C4-2B (cell line): ENCODE measurements around the gene TCAP.

Experiments
- H3K27ac ChIP-seq: fragments of 450-650 bp; 2 replicates; pipeline ENCODE4 v1.5.1; 2017
- CTCF ChIP-seq: fragments of 450-650 bp; conservative IDR thresholded peaks from 2 replicates; pipeline ENCODE4 v1.5.1; 2017; ENCODE audit warnings: mild to moderate bottlenecking
- ZFX ChIP-seq: fragments of 450-650 bp; IDR thresholded peaks from 2 replicates; pipeline ENCODE4 v1.6.1; 2017

The TCAP gene

DNA sequence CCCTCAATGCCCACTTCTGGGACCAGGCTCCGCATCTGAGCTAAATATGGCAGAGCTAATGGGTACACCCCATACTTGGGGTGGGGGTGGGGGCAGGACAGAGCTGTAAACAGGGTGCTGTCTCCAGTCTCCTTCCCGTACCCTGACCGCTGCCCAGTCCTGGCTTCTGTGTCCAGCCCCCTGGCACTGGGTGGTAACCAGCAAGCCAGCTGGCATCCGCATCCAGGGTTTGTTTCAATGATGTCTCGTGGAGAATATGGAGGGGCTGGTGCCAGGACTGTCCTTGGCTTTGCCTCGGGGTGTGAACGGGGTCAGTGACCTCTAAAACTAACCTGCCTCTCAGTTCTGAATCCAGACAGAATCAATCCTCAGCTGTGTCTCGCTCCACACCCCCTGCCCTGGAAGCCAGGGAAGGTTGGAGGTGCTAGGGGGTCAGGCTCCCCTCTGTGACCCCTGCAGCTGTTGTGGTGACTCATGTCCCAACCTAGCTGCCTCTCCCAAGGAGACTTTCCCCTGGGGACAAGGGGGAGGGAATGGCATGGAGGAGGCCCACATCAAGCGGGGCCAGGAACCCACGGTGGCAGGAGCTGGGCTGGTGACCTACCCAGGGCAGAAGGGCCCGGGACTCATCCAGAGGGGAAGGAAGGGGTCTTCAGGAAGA, 1.6 kb downstream of the TCAP start:
- TF ChIP-seq CTCF (no peak), ZFX (no peak)
- H3K27ac ChIP-seq, result no peak overlapping the region

DNA sequence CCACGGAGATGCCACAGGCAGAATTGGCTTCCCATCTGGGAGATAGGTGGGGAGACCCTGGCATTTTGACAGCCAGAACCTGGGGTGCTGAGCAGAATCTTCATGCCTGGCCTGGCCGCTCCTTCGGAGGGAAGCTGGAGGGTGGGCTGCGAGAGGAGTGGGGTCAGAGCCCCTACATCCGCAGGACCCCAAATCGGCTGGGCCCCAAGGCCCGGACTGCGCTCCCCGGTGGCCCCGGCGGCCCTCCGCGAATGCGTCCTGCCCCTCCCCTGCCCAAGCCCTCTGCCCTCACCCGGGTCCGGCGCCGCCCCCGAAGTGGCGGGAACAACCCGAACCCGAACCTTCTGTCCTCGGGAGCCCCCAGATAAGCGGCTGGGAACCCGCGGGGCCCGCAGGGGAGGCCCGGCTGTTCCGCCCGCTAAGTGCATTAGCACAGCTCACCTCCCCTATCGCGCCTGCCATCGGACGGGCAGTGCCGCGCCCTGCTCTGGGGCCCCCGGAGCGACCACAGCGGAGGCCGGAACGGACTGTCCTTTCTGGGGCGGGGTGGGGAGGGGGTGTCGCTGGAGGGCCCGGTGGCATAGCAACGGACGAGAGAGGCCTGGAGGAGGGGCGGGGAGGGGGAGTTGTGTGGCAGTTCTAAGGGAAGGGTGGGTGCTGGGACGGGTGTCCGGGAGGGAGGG, 2.3 kb downstream of the TCAP start:
- H3K27ac ChIP-seq, result no peak overlapping the region
- TF ChIP-seq CTCF (no peak), ZFX (no peak)

- TF ChIP-seq CTCF, result peak; percentile 68
- peak; percentile 19; the same call in 1 of the 2 replicates for TF ChIP-seq ZFX
- no peak within 1 kb of the TSS for H3K27ac ChIP-seq
Measured at GRCh38 chr17:39667945-39668924, 3.1 kb downstream of the TCAP start, which contains the start of gene PNMT. PNMT (plus strand) TSS chr17:39668453; CDS start chr17:39668476, 23 bp downstream.

DNA sequence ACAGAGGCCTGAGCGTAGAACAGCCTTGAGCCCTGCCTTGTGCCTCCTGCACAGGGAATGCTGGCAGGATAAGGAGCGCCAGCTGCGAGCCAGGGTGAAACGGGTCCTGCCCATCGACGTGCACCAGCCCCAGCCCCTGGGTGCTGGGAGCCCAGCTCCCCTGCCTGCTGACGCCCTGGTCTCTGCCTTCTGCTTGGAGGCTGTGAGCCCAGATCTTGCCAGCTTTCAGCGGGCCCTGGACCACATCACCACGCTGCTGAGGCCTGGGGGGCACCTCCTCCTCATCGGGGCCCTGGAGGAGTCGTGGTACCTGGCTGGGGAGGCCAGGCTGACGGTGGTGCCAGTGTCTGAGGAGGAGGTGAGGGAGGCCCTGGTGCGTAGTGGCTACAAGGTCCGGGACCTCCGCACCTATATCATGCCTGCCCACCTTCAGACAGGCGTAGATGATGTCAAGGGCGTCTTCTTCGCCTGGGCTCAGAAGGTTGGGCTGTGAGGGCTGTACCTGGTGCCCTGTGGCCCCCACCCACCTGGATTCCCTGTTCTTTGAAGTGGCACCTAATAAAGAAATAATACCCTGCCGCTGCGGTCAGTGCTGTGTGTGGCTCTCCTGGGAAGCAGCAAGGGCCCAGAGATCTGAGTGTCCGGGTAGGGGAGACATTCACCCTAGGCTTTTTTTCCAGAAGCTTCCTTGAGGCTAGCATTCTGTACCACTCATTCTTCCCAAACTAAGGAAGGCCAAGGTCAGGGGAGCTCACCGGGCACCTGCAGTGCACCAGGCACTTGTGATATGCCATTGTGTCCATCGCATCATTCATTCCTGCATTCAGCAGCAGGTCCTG, 5.0 kb downstream of the TCAP start:
- TF ChIP-seq CTCF (no peak), ZFX (no peak)

GRCh38 chr17:39670746-39671145, 5.6 kb downstream of the TCAP start:
- TF ChIP-seq ZFX, result no peak
- TF ChIP-seq CTCF, result no peak
- H3K27ac ChIP-seq, result no peak overlapping the region

More for the DNA sequence above, 5.0 kb downstream of the TCAP start:
- no peak overlapping the region for H3K27ac ChIP-seq

DNA sequence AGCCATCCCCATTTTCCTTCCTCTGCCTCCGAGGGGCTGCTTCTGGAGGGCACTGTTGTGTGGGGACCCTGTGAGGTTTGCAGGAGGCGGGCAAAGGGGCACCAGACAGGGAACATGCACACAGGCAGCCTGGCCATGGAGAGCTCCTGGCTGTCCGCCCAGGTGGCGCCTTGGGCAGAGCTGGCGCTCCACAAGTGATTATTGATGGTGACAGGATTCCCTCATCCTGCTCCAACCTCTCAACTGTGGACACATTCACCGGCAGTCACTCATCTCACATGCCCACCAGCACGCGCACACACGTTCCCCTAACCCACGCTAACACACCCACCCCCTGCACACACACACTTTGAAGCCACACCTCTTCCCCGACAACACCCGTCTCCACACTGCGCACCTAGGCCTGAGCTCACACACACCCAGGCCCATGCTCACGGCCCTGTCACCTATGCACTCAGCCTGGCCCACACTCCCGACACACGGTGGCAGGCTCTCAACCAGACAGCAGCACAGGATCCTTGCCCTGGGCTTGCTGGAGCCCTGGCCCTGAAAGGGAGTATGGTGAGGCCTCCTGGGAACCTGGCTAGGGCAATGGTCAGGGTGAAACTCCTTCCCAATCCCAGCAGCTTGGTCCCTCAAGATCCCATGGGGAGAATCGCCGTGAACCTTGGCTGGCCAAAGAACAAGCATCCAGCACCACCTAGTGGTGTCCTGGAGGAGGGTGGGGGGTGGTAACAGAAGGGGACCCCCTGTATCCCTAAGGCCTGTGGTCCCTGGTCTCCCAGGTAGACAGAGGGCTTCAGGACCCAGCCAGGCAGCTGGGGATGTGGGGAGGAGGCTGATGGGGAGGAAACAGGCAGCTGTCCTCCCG, 6.7 kb downstream of the TCAP start:
- H3K27ac ChIP-seq, result no peak overlapping the region
- TF ChIP-seq ZFX (no peak), CTCF (peak; percentile 60)
